Esophagus muscularis mucosa (tissue), 4 donors: ENCODE data around the gene FZD10. TPM values are rescaled to one million over a fixed set of nuclear protein-coding genes. Genes with fewer than 3 reads are reported as not detected.

Experiments
- DNase-seq: peaks from one replicate; pipeline ENCODE4 v3.0.0-alpha.2; 2017; ENCODE audit errors: extremely low spot score
- H3K27ac ChIP-seq, 4 donors: fragments of 200-600 bp; sonication (generic); replicated peaks in 1 of 4; 1 replicate in 3 of 4; 2 replicates in 1 of 4; pipeline ENCODE4 v1.5.1; 2016 to 2019; ENCODE audit warnings: mild to moderate bottlenecking in 1 of 4
- H3K27me3 ChIP-seq, 4 donors: fragments of 200-600 bp; sonication (generic); one replicate each; pipeline versions ENCODE4 v1.5.1 to v1.6.0; 2016 to 2019
- H3K36me3 ChIP-seq, 4 donors: fragments of 200-600 bp; sonication (generic); one replicate each; pipeline ENCODE4 v1.5.1; 2016 to 2019
- H3K4me1 ChIP-seq, 4 donors: fragments of 200-600 bp; sonication (generic); one replicate each; pipeline ENCODE4 v1.5.1; 2016 to 2019
- H3K4me3 ChIP-seq, 4 donors: fragments of 200-600 bp; sonication (generic); 1 replicate in 2 of 4; 2 replicates in 2 of 4; pipeline ENCODE4 v1.5.1; 2016 to 2019; ENCODE audit warnings: mild to moderate bottlenecking in 4 of 4, moderate library complexity in 1 of 4
- H3K9me3 ChIP-seq, 4 donors: fragments of 200-600 bp; sonication (generic); 1 replicate in 3 of 4; 2 replicates in 1 of 4; pipeline ENCODE4 v1.5.1; 2016 to 2019
- CTCF ChIP-seq, 3 experiments: fragments of 200-600 bp in 2 of 3; fragments of 450-650 bp in 1 of 3; sonication (generic) in 2 of 3; IDR thresholded peaks; one replicate each; pipeline ENCODE4 v1.5.1; 2017 to 2019; ENCODE audit warnings: antibody characterized with exemption in 3 of 3, mild to moderate bottlenecking in 2 of 3, moderate library complexity in 1 of 3
- EP300 ChIP-seq: sonication (generic); formaldehyde crosslinking; IDR thresholded peaks from one replicate; pipeline ENCODE4 v1.6.1; 2017; ENCODE audit warnings: antibody characterized with exemption
- POLR2A ChIP-seq: fragments of 450-650 bp; IDR thresholded peaks from one replicate; pipeline ENCODE4 v1.6.1; 2017; ENCODE audit warnings: antibody characterized with exemption, moderate library complexity, mild to moderate bottlenecking, low read depth
- POLR2AphosphoS5 ChIP-seq, 2 donors: sonication (generic); formaldehyde crosslinking; IDR thresholded peaks; one replicate each; pipeline ENCODE4 v1.6.1; 2017; ENCODE audit warnings: antibody characterized with exemption in 2 of 2
- WGBS: methylation state at CpG from one replicate; pipeline ENCODE4 v1.1.5; 2018; 5-methylcytosine and 5-hydroxymethylcytosine counted together
- intact Hi-C: fragments of 100-400 bp; cut with DNase I; formaldehyde crosslinking; loops from one replicate; pipeline ENCODE4 v1.15.1; 2023
- total RNA-seq, 4 donors: library from RNA; depleted of rRNA; stranded (reverse); fragments of >200 nt; gene quantifications; one replicate each; pipeline versions ENCODE4 v1.1.0 to v1.2.1, GENCODE V29; 2016

FZD10 gene
- total RNA-seq, 4 donors from 2014 or later = 0.42 to 1.5 (median 1.0) TPM

GRCh38 chr12:130153803-130154202 lies 8.5 kb upstream of the FZD10 start:
- Histone ChIP-seq H3K27ac (no peak overlapping the region), H3K4me1 (no peaks in the 10 kb centered on the region), H3K27me3 (peaks cover 0 to 60% (median 0%) of the 10 kb centered on the region in 4 donors), H3K9me3 (no peaks in the 10 kb centered on the region), H3K36me3 (no peaks in the 10 kb centered on the region), H3K4me3 (no peak overlapping the region)
- no peak for DNase-seq
- TF ChIP-seq CTCF (IDR thresholded peaks at IDR 0.05) (no peak), POLR2AphosphoS5 (IDR thresholded peaks at IDR 0.05) (no peak), POLR2A (no peak), EP300 (no peak)
- whole genome bisulfite sequencing = 88% methylated on average over 7 of the region's 7 CpGs
- intact Hi-C loops = no loop called here

GRCh38 chr12:130154276-130155070 lies 7.8 kb upstream of the FZD10 start:
- H3K27me3 ChIP-seq = peaks cover 0 to 62% (median 0%) of the 10 kb centered on the region in 4 donors
- no peaks in the 10 kb centered on the region for H3K4me1 ChIP-seq
- no peak overlapping the region for H3K27ac ChIP-seq
- TF ChIP-seq CTCF (IDR thresholded peaks at IDR 0.05) (no peak), EP300 (no peak), POLR2AphosphoS5 (IDR thresholded peaks at IDR 0.05) (no peak), POLR2A (no peak)
- no peak overlapping the region for H3K4me3 ChIP-seq
- WGBS = 88% methylated on average over 22 of the region's 22 CpGs
- DNase-seq = no peak
- no peaks in the 10 kb centered on the region for H3K36me3 ChIP-seq
- intact Hi-C loops = no loop called here
- H3K9me3 ChIP-seq = no peaks in the 10 kb centered on the region

- peaks cover 0 to under 1% (median under 1%) of the 10 kb centered on the region in 4 donors for H3K4me1 ChIP-seq
- H3K27ac ChIP-seq = no peak overlapping the region
- WGBS = 86% methylated on average over 8 of the region's 10 CpGs
- no peak for DNase-seq
- no peak for TF ChIP-seq CTCF (IDR thresholded peaks at IDR 0.05)
- TF ChIP-seq EP300 = no peak
- TF ChIP-seq POLR2AphosphoS5 (IDR thresholded peaks at IDR 0.05) = no peak
- TF ChIP-seq POLR2A = no peak
- H3K27me3 ChIP-seq = peaks cover 0 to 61% (median 6%) of the 10 kb centered on the region in 4 donors
- no peaks in the 10 kb centered on the region for H3K36me3 ChIP-seq
- H3K9me3 ChIP-seq = no peaks in the 10 kb centered on the region
- intact Hi-C loops = no loop called here
- no peak overlapping the region for H3K4me3 ChIP-seq
Measured at GRCh38 chr12:130155416-130156073, 6.7 kb upstream of the FZD10 start.

GRCh38 chr12:130156652-130157275 lies 5.5 kb upstream of the FZD10 start:
- WGBS = 84% methylated on average over 13 of the region's 13 CpGs
- intact Hi-C loops = no loop called here
- H3K27ac ChIP-seq = no peak overlapping the region
- peaks cover 0 to 72% (median 17%) of the 10 kb centered on the region in 4 donors for H3K27me3 ChIP-seq
- H3K9me3 ChIP-seq = no peaks in the 10 kb centered on the region
- no peak for DNase-seq
- H3K4me1 ChIP-seq = peaks cover 12 to 13% (median 13%) of the 10 kb centered on the region in 4 donors
- H3K36me3 ChIP-seq = no peaks in the 10 kb centered on the region
- H3K4me3 ChIP-seq = no peak overlapping the region
- no peak for TF ChIP-seq POLR2A
- no peak for TF ChIP-seq CTCF (IDR thresholded peaks at IDR 0.05)
- TF ChIP-seq EP300 = no peak
- TF ChIP-seq POLR2AphosphoS5 (IDR thresholded peaks at IDR 0.05) = no peak
